ENCODE measurements around the gene PEAR1.

The PEAR1 gene

DNA sequence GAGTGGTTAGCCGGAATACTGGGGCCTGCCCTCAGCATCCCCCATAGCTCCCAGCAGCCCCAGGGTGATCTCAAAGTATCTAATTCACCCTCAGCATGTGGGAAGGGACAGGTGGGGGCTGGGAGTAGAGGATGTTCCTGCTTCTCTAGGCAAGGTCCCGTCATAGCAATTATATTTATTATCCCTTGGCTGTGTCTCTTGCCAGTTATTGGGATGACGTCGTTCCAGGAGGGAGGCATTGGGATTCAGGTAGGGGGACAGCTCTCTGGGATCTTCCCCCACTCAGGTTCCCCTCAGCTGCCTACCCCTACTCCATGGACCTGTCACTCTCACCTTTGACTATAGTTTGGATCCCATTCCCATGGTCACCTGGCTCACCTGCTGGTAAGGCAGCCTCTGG is 11.9 kb upstream of the PEAR1 start:
- Histone ChIP-seq H3K18ac (ENCODE audit: low read depth in 1 of 2, low read length in 2 of 2) (no peak overlapping the region), H3K36me3 (ENCODE audit: control insufficient read depth in 1 of 2, insufficient read depth in 2 of 2, low read depth in 1 of 2, low read length in 2 of 2) (no peaks in the 10 kb centered on the region), H4K91ac (ENCODE audit: low read length) (no peak overlapping the region), H3K4me1 (ENCODE audit: control insufficient read depth, insufficient read depth, low read depth, low read length) (no peaks in the 10 kb centered on the region), H2AK5ac (ENCODE audit: low read length, severe bottlenecking) (no peak overlapping the region), H3K14ac (ENCODE audit: low read length in 2 of 2) (no peak overlapping the region), H2BK120ac (ENCODE audit: low read depth, low read length) (no peak overlapping the region), H3K9me3 (ENCODE audit: control insufficient read depth, low read length) (no peaks in the 10 kb centered on the region), H3K9ac (ENCODE audit: low read length) (no peak overlapping the region), H2AFZ (ENCODE audit: low read depth, low read length) (no peak overlapping the region), H3K79me1 (replicated peaks; ENCODE audit: low read length, poor library complexity, severe bottlenecking) (no peaks in the 10 kb centered on the region), H2BK5ac (ENCODE audit: low read depth, low read length, poor library complexity, severe bottlenecking) (no peak overlapping the region), H3K4me2 (ENCODE audit: low read length, poor library complexity, severe bottlenecking) (no peak overlapping the region), H3K27ac (ENCODE audit: low read length, poor library complexity, severe bottlenecking) (no peak overlapping the region), H3K23ac (ENCODE audit: low read length in 2 of 2) (no peak overlapping the region), H2BK12ac (ENCODE audit: low read length in 2 of 2) (no peak overlapping the region), H3K27me3 (ENCODE audit: control insufficient read depth in 1 of 2, insufficient read depth in 1 of 2, low read length in 2 of 2) (peaks cover 85 to 96% of the 10 kb centered on the region in 2 experiments), H3K4me3 (ENCODE audit: insufficient read depth in 1 of 2, low read depth in 1 of 2, low read length in 2 of 2) (no peak overlapping the region), H2BK15ac (ENCODE audit: low read depth, poor library complexity, severe bottlenecking) (no peak overlapping the region), H4K8ac (ENCODE audit: low read length) (no peak overlapping the region), H3K4ac (ENCODE audit: low read depth in 1 of 2, low read length in 2 of 2) (no peak overlapping the region)
- WGBS: 88% methylated on average over 3 of the region's 4 CpGs
- DNase-seq: no peak

DNA sequence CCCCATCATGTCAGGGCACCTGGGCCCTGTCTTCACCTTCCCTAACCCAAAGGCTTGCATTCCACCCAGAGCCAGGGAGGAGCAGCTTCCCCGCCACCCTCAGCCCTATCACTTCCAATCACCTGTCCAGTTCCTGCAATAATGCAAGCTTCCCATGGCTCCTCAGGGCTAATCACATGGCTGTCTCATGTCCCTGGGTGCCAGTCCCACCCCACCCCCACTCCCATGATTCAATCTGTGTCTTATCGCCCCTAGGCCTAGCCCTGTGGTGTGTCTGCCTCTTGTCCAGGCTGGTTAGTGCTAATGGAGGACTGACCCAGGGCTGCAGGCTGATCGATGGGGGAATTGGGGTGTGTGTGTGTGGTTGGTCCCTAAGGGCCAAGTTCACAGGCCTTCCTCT is 11.0 kb upstream of the PEAR1 start:
- Histone ChIP-seq H2BK12ac (ENCODE audit: low read length in 2 of 2) (no peak overlapping the region), H4K91ac (ENCODE audit: low read length) (no peak overlapping the region), H3K4me2 (ENCODE audit: low read length, poor library complexity, severe bottlenecking) (no peak overlapping the region), H3K36me3 (ENCODE audit: control insufficient read depth in 1 of 2, insufficient read depth in 2 of 2, low read depth in 1 of 2, low read length in 2 of 2) (no peaks in the 10 kb centered on the region), H2AFZ (ENCODE audit: low read depth, low read length) (no peak overlapping the region), H3K14ac (ENCODE audit: low read length in 2 of 2) (no peak overlapping the region), H3K9me3 (ENCODE audit: control insufficient read depth, low read length) (no peaks in the 10 kb centered on the region), H2BK5ac (ENCODE audit: low read depth, low read length, poor library complexity, severe bottlenecking) (no peak overlapping the region), H3K79me1 (replicated peaks; ENCODE audit: low read length, poor library complexity, severe bottlenecking) (no peaks in the 10 kb centered on the region), H3K9ac (ENCODE audit: low read length) (no peak overlapping the region), H4K8ac (ENCODE audit: low read length) (no peak overlapping the region), H2BK15ac (ENCODE audit: low read depth, poor library complexity, severe bottlenecking) (no peak overlapping the region), H3K27ac (ENCODE audit: low read length, poor library complexity, severe bottlenecking) (no peak overlapping the region), H3K4me3 (ENCODE audit: insufficient read depth in 1 of 2, low read depth in 1 of 2, low read length in 2 of 2) (no peak overlapping the region), H3K4ac (ENCODE audit: low read depth in 1 of 2, low read length in 2 of 2) (no peak overlapping the region), H3K27me3 (ENCODE audit: control insufficient read depth in 1 of 2, insufficient read depth in 1 of 2, low read length in 2 of 2) (peaks cover 86 to 96% of the 10 kb centered on the region in 2 experiments), H3K23ac (ENCODE audit: low read length in 2 of 2) (peak overlapping the region in 1 of 2 experiments; percentile 11), H2BK120ac (ENCODE audit: low read depth, low read length) (no peak overlapping the region), H3K4me1 (ENCODE audit: control insufficient read depth, insufficient read depth, low read depth, low read length) (no peaks in the 10 kb centered on the region), H2AK5ac (ENCODE audit: low read length, severe bottlenecking) (no peak overlapping the region), H3K18ac (ENCODE audit: low read depth in 1 of 2, low read length in 2 of 2) (no peak overlapping the region)
- WGBS: 80% methylated on average over 3 of the region's 3 CpGs
- DNase-seq: no peak

- Histone ChIP-seq H3K14ac (ENCODE audit: low read length in 2 of 2) (no peak overlapping the region), H2AK5ac (ENCODE audit: low read length, severe bottlenecking) (no peak overlapping the region), H3K4me2 (ENCODE audit: low read length, poor library complexity, severe bottlenecking) (no peak overlapping the region)
These were observed 9.6 kb upstream of the PEAR1 start for GRCh38 chr1:156883919-156884318.

GRCh38 chr1:156884560-156885184 is 8.8 kb upstream of the PEAR1 start:
- Histone ChIP-seq H2BK5ac (ENCODE audit: low read depth, low read length, poor library complexity, severe bottlenecking) (no peak overlapping the region), H3K4ac (ENCODE audit: low read depth in 1 of 2, low read length in 2 of 2) (no peak overlapping the region), H3K23ac (ENCODE audit: low read length in 2 of 2) (no peak overlapping the region), H3K4me2 (ENCODE audit: low read length, poor library complexity, severe bottlenecking) (no peak overlapping the region), H4K8ac (ENCODE audit: low read length) (no peak overlapping the region), H3K27ac (ENCODE audit: low read length, poor library complexity, severe bottlenecking) (no peak overlapping the region), H3K18ac (ENCODE audit: low read depth in 1 of 2, low read length in 2 of 2) (no peak overlapping the region), H3K14ac (ENCODE audit: low read length in 2 of 2) (no peak overlapping the region), H2AFZ (ENCODE audit: low read depth, low read length) (no peak overlapping the region), H4K91ac (ENCODE audit: low read length) (no peak overlapping the region), H2BK15ac (ENCODE audit: low read depth, poor library complexity, severe bottlenecking) (no peak overlapping the region), H3K9ac (ENCODE audit: low read length) (peak overlapping the region; percentile 11), H3K4me1 (ENCODE audit: control insufficient read depth, insufficient read depth, low read depth, low read length) (no peaks in the 10 kb centered on the region), H3K79me1 (replicated peaks; ENCODE audit: low read length, poor library complexity, severe bottlenecking) (no peaks in the 10 kb centered on the region), H3K9me3 (ENCODE audit: control insufficient read depth, low read length) (no peaks in the 10 kb centered on the region), H2AK5ac (ENCODE audit: low read length, severe bottlenecking) (no peak overlapping the region), H3K36me3 (ENCODE audit: control insufficient read depth in 1 of 2, insufficient read depth in 2 of 2, low read depth in 1 of 2, low read length in 2 of 2) (peaks cover 0 to 3% of the 10 kb centered on the region in 2 experiments), H2BK120ac (ENCODE audit: low read depth, low read length) (no peak overlapping the region), H2BK12ac (ENCODE audit: low read length in 2 of 2) (no peak overlapping the region), H3K27me3 (ENCODE audit: control insufficient read depth in 1 of 2, insufficient read depth in 1 of 2, low read length in 2 of 2) (peaks cover 78 to 90% of the 10 kb centered on the region in 2 experiments), H3K4me3 (ENCODE audit: insufficient read depth in 1 of 2, low read depth in 1 of 2, low read length in 2 of 2) (no peak overlapping the region)
- WGBS: 27% methylated on average over 10 of the region's 10 CpGs
- DNase-seq: no peak

More at GRCh38 chr1:156883919-156884318, 9.6 kb upstream of the PEAR1 start:
- no peak overlapping the region for H2BK120ac ChIP-seq (ENCODE audit: low read depth, low read length)
- no peak overlapping the region for H2BK15ac ChIP-seq (ENCODE audit: low read depth, poor library complexity, severe bottlenecking)
- no peak overlapping the region for H2AFZ ChIP-seq (ENCODE audit: low read depth, low read length)
- no peak for DNase-seq
- no peaks in the 10 kb centered on the region for H3K79me1 ChIP-seq (replicated peaks; ENCODE audit: low read length, poor library complexity, severe bottlenecking)
- H3K4me1 ChIP-seq (ENCODE audit: control insufficient read depth, insufficient read depth, low read depth, low read length): no peaks in the 10 kb centered on the region
- H3K23ac ChIP-seq (ENCODE audit: low read length in 2 of 2): no peak overlapping the region
- no peak overlapping the region for H3K4me3 ChIP-seq (ENCODE audit: insufficient read depth in 1 of 2, low read depth in 1 of 2, low read length in 2 of 2)
- H3K9ac ChIP-seq (ENCODE audit: low read length): no peak overlapping the region
- H3K9me3 ChIP-seq (ENCODE audit: control insufficient read depth, low read length): no peaks in the 10 kb centered on the region
- H4K91ac ChIP-seq (ENCODE audit: low read length): no peak overlapping the region
- peaks cover 0 to 3% of the 10 kb centered on the region in 2 experiments for H3K36me3 ChIP-seq (ENCODE audit: control insufficient read depth in 1 of 2, insufficient read depth in 2 of 2, low read depth in 1 of 2, low read length in 2 of 2)
- H3K4ac ChIP-seq (ENCODE audit: low read depth in 1 of 2, low read length in 2 of 2): no peak overlapping the region
- no peak overlapping the region for H2BK12ac ChIP-seq (ENCODE audit: low read length in 2 of 2)
- no peak overlapping the region for H2BK5ac ChIP-seq (ENCODE audit: low read depth, low read length, poor library complexity, severe bottlenecking)
- H3K27ac ChIP-seq (ENCODE audit: low read length, poor library complexity, severe bottlenecking): no peak overlapping the region
- no peak overlapping the region for H3K18ac ChIP-seq (ENCODE audit: low read depth in 1 of 2, low read length in 2 of 2)
- H4K8ac ChIP-seq (ENCODE audit: low read length): no peak overlapping the region
- 67% methylated on average over 7 of the region's 7 CpGs for WGBS
- H3K27me3 ChIP-seq (ENCODE audit: control insufficient read depth in 1 of 2, insufficient read depth in 1 of 2, low read length in 2 of 2): peaks cover 82 to 95% of the 10 kb centered on the region in 2 experiments

Data from mesenchymal stem cell (in vitro differentiated cells and primary cell).